GM12878 (cell line): ENCODE measurements around the gene RUNX3. TPM values are rescaled to one million over a fixed set of nuclear protein-coding genes. Genes with fewer than 3 reads are reported as not detected.

Source experiments
- CEBPB ChIP-seq, 2 experiments: fragments of 150-350 bp in 1 of 2; IDR thresholded peaks; 2 replicates each; pipeline ENCODE4 v1.6.1; 2012 to 2014; ENCODE audit warnings: low read depth in 2 of 2, low read length in 2 of 2, borderline replicate concordance in 1 of 2, inconsistent platforms in 1 of 2
- CREM ChIP-seq: IDR thresholded peaks from 2 replicates; pipeline ENCODE4 v1.6.1; 2014; ENCODE audit warnings: antibody characterized with exemption, low read depth
- EZH2 ChIP-seq: IDR thresholded peaks from 2 replicates; pipeline ENCODE4 v1.6.1; 2012; ENCODE audit warnings: low read depth, mild to moderate bottlenecking, control low read depth, inconsistent platforms, low read length, borderline replicate concordance; ENCODE audit not compliant: control insufficient read depth
- HDAC2 ChIP-seq: fragments of 200-600 bp; sonication (generic); IDR thresholded peaks from 2 replicates; pipeline ENCODE4 v1.6.1; 2017
- MEF2B ChIP-seq: fragments of 450-650 bp; IDR thresholded peaks from 2 replicates; pipeline ENCODE4 v1.6.1; 2018; ENCODE audit warnings: mild to moderate bottlenecking, moderate library complexity; ENCODE audit not compliant: partially characterized antibody, poor library complexity, severe bottlenecking
- MYB ChIP-seq: fragments of 150-350 bp; IDR thresholded peaks from 2 replicates; pipeline ENCODE4 v1.6.1; 2014; ENCODE audit warnings: mild to moderate bottlenecking, low read depth, low read length, borderline replicate concordance
- NBN ChIP-seq: fragments of 450-650 bp; IDR thresholded peaks from 2 replicates; pipeline ENCODE4 v1.6.1; 2016
- NR2C2 ChIP-seq: IDR thresholded peaks from 2 replicates; pipeline ENCODE4 v1.6.1; 2011; ENCODE audit warnings: borderline replicate concordance, low read depth; ENCODE audit not compliant: control insufficient read depth, insufficient read length
- NR2F1 ChIP-seq: fragments of 450-650 bp; conservative IDR thresholded peaks from 2 replicates; pipeline ENCODE4 v1.6.1; 2017; ENCODE audit warnings: mild to moderate bottlenecking
- PKNOX1 ChIP-seq: fragments of 450-650 bp; IDR thresholded peaks from 2 replicates; pipeline ENCODE4 v1.6.1; 2016; ENCODE audit warnings: mild to moderate bottlenecking
- PML ChIP-seq: IDR thresholded peaks from 2 replicates; pipeline ENCODE4 v1.6.1; 2012; ENCODE audit warnings: low read length, inconsistent platforms
- RELA ChIP-seq: fragments of 450-650 bp; IDR thresholded peaks from 2 replicates; pipeline ENCODE4 v1.8.0; 2014; ENCODE audit warnings: borderline replicate concordance; ENCODE audit not compliant: partially characterized antibody
- SP1 ChIP-seq: IDR thresholded peaks from one replicate; pipeline ENCODE4 v1.6.1; 2011; ENCODE audit warnings: low read depth, low read length
- TAF1 ChIP-seq: IDR thresholded peaks from 2 replicates; pipeline ENCODE4 v1.6.1; 2011; ENCODE audit warnings: mild to moderate bottlenecking, low read depth, low read length, borderline replicate concordance
- TCF3 ChIP-seq: IDR thresholded peaks from 2 replicates; pipeline ENCODE4 v1.6.1; 2012; ENCODE audit warnings: low read depth, mild to moderate bottlenecking, low read length, borderline replicate concordance; ENCODE audit not compliant: insufficient read depth
- TCF7 ChIP-seq: IDR thresholded peaks from 2 replicates; pipeline ENCODE4 v1.6.1; 2014; ENCODE audit warnings: antibody characterized with exemption, borderline replicate concordance
- ZBTB11 ChIP-seq: fragments of 450-650 bp; formaldehyde crosslinking; IDR thresholded peaks from 2 replicates; pipeline ENCODE4 v1.5.0; 2022; ENCODE audit warnings: mild to moderate bottlenecking, missing genetic modification characterization
- ZBTB4 ChIP-seq: fragments of 450-650 bp; formaldehyde crosslinking; IDR thresholded peaks from 2 replicates; pipeline ENCODE4 v1.4.0; 2022; ENCODE audit warnings: mild to moderate bottlenecking, moderate library complexity
- ZNF274 ChIP-seq: IDR thresholded peaks from one replicate; pipeline ENCODE4 v1.8.0; 2011; ENCODE audit not compliant: insufficient read length, insufficient read depth
- ZNF687 ChIP-seq: fragments of 450-650 bp; IDR thresholded peaks from 2 replicates; pipeline ENCODE4 v1.6.1; 2017; ENCODE audit warnings: mild to moderate bottlenecking, moderate library complexity
- polyA plus RNA-seq, 11 experiments: library from polyadenylated mRNA; depleted of rRNA in 4 of 11; unstranded in 6 of 11; stranded (reverse) in 5 of 11; fragments of >200 nt; fragmentation: Nextera tagmentation in 4 of 11; fragmentation: Illumina TruSeq in 1 of 11; extraction: Ambion mirVana in 4 of 11; extraction: Trizol in 1 of 11; gene quantifications; 1 replicate in 1 of 11; 2 replicates in 10 of 11; pipeline versions ENCODE4 v1.2.1 to v1.2.3, GENCODE V29; 2011 to 2016; ENCODE audit warnings: inconsistent platforms in 2 of 11, missing spikeins in 2 of 11, low read depth in 1 of 11
- total RNA-seq, 4 experiments: library from RNA; depleted of rRNA in 3 of 4; stranded (reverse); fragments of >200 nt in 3 of 4; fragmentation: Illumina TruSeq in 1 of 4; extraction: Trizol in 1 of 4; gene quantifications; 2 replicates each; pipeline versions ENCODE4 v1.2.1 to v1.2.3, GENCODE V29; 2013 to 2021

Gene RUNX3
- total and polyA plus RNA-seq, 10 of the 15 experiments (the other 5 are each of a cell fraction or from before 2014, with no cell fraction given): 19.0 to 151 (median 31.4) TPM

GRCh38 chr1:24864370-24864777 lies 65.7 kb downstream of the RUNX3 start (continued):
- TF ChIP-seq PKNOX1 (peak; percentile 34; the same call in 1 of the 2 replicates), MYB (no peak), CEBPB (IDR thresholded peaks at IDR 0.05; ENCODE audit: borderline replicate concordance in 1 of 2, low read depth in 2 of 2, low read length in 2 of 2) (no peak), ZNF274 (no peak), TCF7 (no peak), NR2C2 (no peak), PML (no peak), NR2F1 (peak; percentile 99), ZNF687 (peak; percentile 73), TAF1 (no peak), EZH2 (no peak), TCF3 (no peak), CREM (no peak), HDAC2 (no peak), ZBTB4 (CRISPR knock-in tag) (no peak), ZBTB11 (CRISPR knock-in tag) (no peak), RELA (no peak), NBN (no peak), SP1 (no peak), MEF2B (peak; percentile 18)
